Suprapubic skin (tissue), 4 donors: ENCODE measurements around the gene SPOCK1. TPM values are rescaled to one million over a fixed set of nuclear protein-coding genes. Genes with fewer than 3 reads are reported as not detected.

Experiments used
- DNase-seq, 2 donors: peaks; one replicate each; pipeline ENCODE4 v3.0.0-alpha.2; 2019; ENCODE audit warnings: low spot score in 2 of 2
- H3K27ac ChIP-seq: fragments of 200-600 bp; sonication (generic); one replicate; pipeline ENCODE4 v1.5.1; 2019
- H3K27me3 ChIP-seq: fragments of 200-600 bp; sonication (generic); one replicate; pipeline ENCODE4 v1.5.1; 2019
- H3K36me3 ChIP-seq: fragments of 200-600 bp; sonication (generic); one replicate; pipeline ENCODE4 v1.5.1; 2019
- H3K4me1 ChIP-seq: fragments of 200-600 bp; sonication (generic); one replicate; pipeline ENCODE4 v1.5.1; 2019
- H3K4me3 ChIP-seq: fragments of 200-600 bp; sonication (generic); one replicate; pipeline ENCODE4 v1.5.1; 2019; ENCODE audit warnings: mild to moderate bottlenecking
- H3K9me3 ChIP-seq: fragments of 200-600 bp; sonication (generic); one replicate; pipeline ENCODE4 v1.5.1; 2019
- EP300 ChIP-seq: sonication (generic); formaldehyde crosslinking; IDR thresholded peaks from one replicate; pipeline ENCODE4 v1.6.1; 2017; ENCODE audit warnings: antibody characterized with exemption
- POLR2A ChIP-seq, 2 donors: fragments of 450-650 bp; IDR thresholded peaks; one replicate each; pipeline ENCODE4 v1.6.1; 2017; ENCODE audit warnings: antibody characterized with exemption in 2 of 2, mild to moderate bottlenecking in 2 of 2, moderate library complexity in 2 of 2
- POLR2AphosphoS5 ChIP-seq, 3 donors: sonication (generic); formaldehyde crosslinking; IDR thresholded peaks; one replicate each; pipeline ENCODE4 v1.6.1; 2017; ENCODE audit warnings: antibody characterized with exemption in 3 of 3
- WGBS: methylation state at CpG from one replicate; pipeline ENCODE4 v1.1.5; 2018; 5-methylcytosine and 5-hydroxymethylcytosine counted together
- total RNA-seq, 4 donors: library from RNA; depleted of rRNA; stranded (reverse); fragments of >200 nt; gene quantifications; one replicate each; pipeline ENCODE4 v1.1.0, GENCODE V29; 2016
- TF ChIP-seq, protein P1 (sequence below), 2 donors: fragments of 200-600 bp in 1 of 2; fragments of 450-650 bp in 1 of 2; sonication (generic) in 1 of 2; IDR thresholded peaks; one replicate each; pipeline ENCODE4 v1.5.1; 2016 to 2019; ENCODE audit warnings: antibody characterized with exemption in 2 of 2, mild to moderate bottlenecking in 1 of 2, moderate library complexity in 1 of 2

The SPOCK1 gene
- total RNA-seq, 4 donors from 2014 or later = 3.9 to 11.6 (median 5.4) TPM

DNA sequence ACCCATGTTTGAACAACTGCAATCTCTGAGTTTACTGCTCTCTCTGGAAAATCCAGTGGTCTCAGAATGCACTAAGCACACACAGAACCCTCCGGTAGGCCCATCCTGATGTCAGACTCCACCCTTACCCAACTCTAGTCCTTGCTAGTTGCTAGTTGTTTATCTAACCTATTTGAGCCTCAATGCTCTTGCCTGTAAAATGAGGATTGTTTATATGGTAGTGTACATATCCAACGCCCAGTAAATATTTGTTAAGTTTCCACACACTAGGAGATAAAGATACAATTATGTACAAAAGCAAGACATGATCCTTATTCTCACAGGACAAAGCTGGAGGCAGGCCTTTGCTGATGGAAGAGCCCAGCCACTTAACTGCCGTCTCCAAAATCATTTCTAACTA lies 192.2 kb downstream of the SPOCK1 start:
- 91% methylated on average over 3 of the region's 3 CpGs for WGBS
- no peak for DNase-seq
- no peak for TF ChIP-seq POLR2AphosphoS5 (IDR thresholded peaks at IDR 0.05)
- TF ChIP-seq POLR2A (IDR thresholded peaks at IDR 0.05) = no peak
- TF ChIP-seq EP300 = no peak
- TF ChIP-seq, protein P1, sequence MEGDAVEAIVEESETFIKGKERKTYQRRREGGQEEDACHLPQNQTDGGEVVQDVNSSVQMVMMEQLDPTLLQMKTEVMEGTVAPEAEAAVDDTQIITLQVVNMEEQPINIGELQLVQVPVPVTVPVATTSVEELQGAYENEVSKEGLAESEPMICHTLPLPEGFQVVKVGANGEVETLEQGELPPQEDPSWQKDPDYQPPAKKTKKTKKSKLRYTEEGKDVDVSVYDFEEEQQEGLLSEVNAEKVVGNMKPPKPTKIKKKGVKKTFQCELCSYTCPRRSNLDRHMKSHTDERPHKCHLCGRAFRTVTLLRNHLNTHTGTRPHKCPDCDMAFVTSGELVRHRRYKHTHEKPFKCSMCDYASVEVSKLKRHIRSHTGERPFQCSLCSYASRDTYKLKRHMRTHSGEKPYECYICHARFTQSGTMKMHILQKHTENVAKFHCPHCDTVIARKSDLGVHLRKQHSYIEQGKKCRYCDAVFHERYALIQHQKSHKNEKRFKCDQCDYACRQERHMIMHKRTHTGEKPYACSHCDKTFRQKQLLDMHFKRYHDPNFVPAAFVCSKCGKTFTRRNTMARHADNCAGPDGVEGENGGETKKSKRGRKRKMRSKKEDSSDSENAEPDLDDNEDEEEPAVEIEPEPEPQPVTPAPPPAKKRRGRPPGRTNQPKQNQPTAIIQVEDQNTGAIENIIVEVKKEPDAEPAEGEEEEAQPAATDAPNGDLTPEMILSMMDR (IDR thresholded peaks at IDR 0.05) = no peak

GRCh38 chr5:137305971-137306602 lies 193.0 kb downstream of the SPOCK1 start:
- H3K4me1 ChIP-seq = peaks cover 7% of the 10 kb centered on the region
- no peaks in the 10 kb centered on the region for H3K27me3 ChIP-seq
- no peaks in the 10 kb centered on the region for H3K9me3 ChIP-seq
- H3K4me3 ChIP-seq = no peak overlapping the region
- TF ChIP-seq, protein P1 (IDR thresholded peaks at IDR 0.05) = no peak
- TF ChIP-seq POLR2A (IDR thresholded peaks at IDR 0.05) (no peak), EP300 (no peak), POLR2AphosphoS5 (IDR thresholded peaks at IDR 0.05) (no peak)
- no peak for DNase-seq
- no peak overlapping the region for H3K27ac ChIP-seq
- WGBS = 88% methylated on average over 8 of the region's 8 CpGs
- no peaks in the 10 kb centered on the region for H3K36me3 ChIP-seq

More for the DNA sequence above, 192.2 kb downstream of the SPOCK1 start:
- H3K27me3 ChIP-seq = no peaks in the 10 kb centered on the region
- no peaks in the 10 kb centered on the region for H3K36me3 ChIP-seq
- H3K4me1 ChIP-seq = peaks cover 7% of the 10 kb centered on the region
- no peak overlapping the region for H3K27ac ChIP-seq
- no peak overlapping the region for H3K4me3 ChIP-seq
- no peaks in the 10 kb centered on the region for H3K9me3 ChIP-seq

DNA sequence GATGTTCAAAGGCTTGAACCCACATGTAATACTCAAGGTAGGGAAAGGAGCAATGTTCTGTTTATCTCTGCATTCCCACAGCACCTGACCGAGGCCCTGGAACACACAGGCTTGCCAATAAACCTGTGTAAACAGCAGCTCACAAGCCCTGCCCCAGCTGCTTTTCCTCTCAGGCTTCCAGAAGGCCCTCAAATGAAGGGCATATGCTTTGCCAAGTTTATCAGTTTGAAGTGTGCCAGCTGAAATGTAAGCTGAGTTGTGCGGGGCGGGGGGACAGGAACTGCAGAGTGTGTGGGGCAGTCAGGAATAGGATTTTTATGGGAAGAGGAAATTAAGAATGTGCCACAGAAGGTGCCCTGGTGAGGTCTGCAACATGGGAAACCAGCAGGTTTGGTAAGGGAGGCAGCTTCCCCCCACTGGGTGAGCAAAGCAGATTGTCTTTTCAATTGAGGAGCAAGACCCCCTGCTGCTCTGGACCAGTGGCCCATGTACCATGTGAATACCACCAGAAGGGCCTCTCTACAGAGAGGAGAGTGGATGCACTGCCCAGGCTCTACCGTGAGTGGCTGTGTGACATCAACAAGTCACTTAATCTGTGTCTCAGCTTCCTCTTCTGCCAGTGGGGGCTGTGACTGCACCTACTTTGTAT lies 194.8 kb downstream of the SPOCK1 start:
- H3K4me1 ChIP-seq = peaks cover 3% of the 10 kb centered on the region
- H3K27ac ChIP-seq = no peak overlapping the region
- H3K4me3 ChIP-seq = no peak overlapping the region
- no peaks in the 10 kb centered on the region for H3K36me3 ChIP-seq
- TF ChIP-seq POLR2AphosphoS5 (IDR thresholded peaks at IDR 0.05) = no peak
- TF ChIP-seq, protein P1 (IDR thresholded peaks at IDR 0.05) = no peak
- TF ChIP-seq POLR2A (IDR thresholded peaks at IDR 0.05) = no peak
- TF ChIP-seq EP300 = no peak
- no peak for DNase-seq
- 57% methylated on average over 4 of the region's 4 CpGs for WGBS
- no peaks in the 10 kb centered on the region for H3K27me3 ChIP-seq
- no peaks in the 10 kb centered on the region for H3K9me3 ChIP-seq

DNA sequence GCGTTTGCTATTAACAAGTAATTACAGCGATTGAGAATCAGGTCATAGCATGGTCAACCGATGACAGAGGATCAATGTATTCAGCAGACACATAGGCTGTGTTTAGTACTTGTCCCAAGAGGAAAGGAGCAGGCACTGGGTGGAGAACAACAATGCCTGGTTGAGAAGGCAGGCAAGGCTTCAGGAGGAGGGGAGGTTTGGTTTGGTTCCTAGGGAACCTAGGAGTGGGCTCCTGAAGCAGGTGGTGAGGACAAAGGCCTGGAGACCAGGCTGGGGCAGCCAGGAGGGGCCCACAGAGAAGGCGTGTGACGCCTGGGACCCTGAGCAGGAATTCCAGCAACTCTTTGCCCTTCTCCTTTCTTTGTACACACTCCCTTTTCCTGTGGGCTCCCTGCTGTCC lies 195.6 kb downstream of the SPOCK1 start:
- TF ChIP-seq EP300 = no peak
- TF ChIP-seq, protein P1 (IDR thresholded peaks at IDR 0.05) = no peak
- 95% methylated on average over 5 of the region's 5 CpGs for WGBS
- H3K4me1 ChIP-seq = peaks cover 3% of the 10 kb centered on the region
- H3K4me3 ChIP-seq = no peak overlapping the region
- no peak overlapping the region for H3K27ac ChIP-seq
- no peaks in the 10 kb centered on the region for H3K27me3 ChIP-seq
- H3K36me3 ChIP-seq = no peaks in the 10 kb centered on the region
- no peaks in the 10 kb centered on the region for H3K9me3 ChIP-seq
- no peak for DNase-seq

GRCh38 chr5:137300411-137301240 lies 198.5 kb downstream of the SPOCK1 start:
- 68% methylated on average over 4 of the region's 4 CpGs for WGBS
- no peaks in the 10 kb centered on the region for H3K36me3 ChIP-seq
- H3K4me3 ChIP-seq = no peak overlapping the region
- H3K27ac ChIP-seq = no peak overlapping the region
- H3K9me3 ChIP-seq = no peaks in the 10 kb centered on the region
- peaks cover 3% of the 10 kb centered on the region for H3K27me3 ChIP-seq
- no peak for DNase-seq
- no peak for TF ChIP-seq EP300
- TF ChIP-seq, protein P1 (IDR thresholded peaks at IDR 0.05) = no peak
- no peak for TF ChIP-seq POLR2AphosphoS5 (IDR thresholded peaks at IDR 0.05)
- TF ChIP-seq POLR2A (IDR thresholded peaks at IDR 0.05) = no peak
- peaks cover 3% of the 10 kb centered on the region for H3K4me1 ChIP-seq
